ENCODE measurements around the gene MED4.

MED4 gene

GRCh38 chr13:48094781-48095502 lies at the start of gene MED4:
MED4 (minus strand) TSS chr13:48095104; CDS start chr13:48095078, 26 bp downstream.
- DNase-seq (ENCODE audit: low spot score): peak; percentile 99

- DNase-seq (ENCODE audit: low spot score): no peak
Observed at GRCh38 chr13:48144413-48145035, 49.6 kb upstream of the MED4 start.

GRCh38 chr13:48142436-48142835 lies 47.5 kb upstream of the MED4 start:
- DNase-seq (ENCODE audit: low spot score): no peak

GRCh38 chr13:48138270-48138669 lies 43.4 kb upstream of the MED4 start:
- no peak for DNase-seq (ENCODE audit: low spot score)

- DNase-seq (ENCODE audit: low spot score): no peak
Observed at GRCh38 chr13:48132961-48133360, 38.1 kb upstream of the MED4 start.

- DNase-seq (ENCODE audit: low spot score): no peak
Observed at GRCh38 chr13:48131533-48131932, 36.6 kb upstream of the MED4 start.

GRCh38 chr13:48126944-48127830 lies 32.3 kb upstream of the MED4 start:
- DNase-seq (ENCODE audit: low spot score): peak; percentile 73

GRCh38 chr13:48125794-48126228 lies 30.9 kb upstream of the MED4 start:
- DNase-seq (ENCODE audit: low spot score): peak; percentile 24

GRCh38 chr13:48123812-48124211 lies 28.9 kb upstream of the MED4 start:
- DNase-seq (ENCODE audit: low spot score): no peak

GRCh38 chr13:48121733-48122132 lies 26.8 kb upstream of the MED4 start:
- peak; percentile 19 for DNase-seq (ENCODE audit: low spot score)

GRCh38 chr13:48120241-48120640 lies 25.3 kb upstream of the MED4 start:
- no peak for DNase-seq (ENCODE audit: low spot score)

- no peak for DNase-seq (ENCODE audit: low spot score)
Observed at GRCh38 chr13:48118030-48118429, 23.1 kb upstream of the MED4 start.

GRCh38 chr13:48116808-48117207 lies 21.9 kb upstream of the MED4 start:
- no peak for DNase-seq (ENCODE audit: low spot score)

GRCh38 chr13:48113756-48114130 lies 18.8 kb upstream of the MED4 start:
- DNase-seq (ENCODE audit: low spot score): no peak

GRCh38 chr13:48112896-48113755 lies 18.2 kb upstream of the MED4 start:
- no peak for DNase-seq (ENCODE audit: low spot score)

- no peak for DNase-seq (ENCODE audit: low spot score)
Observed at GRCh38 chr13:48110931-48111721, 16.2 kb upstream of the MED4 start.

- no peak for DNase-seq (ENCODE audit: low spot score)
Observed at GRCh38 chr13:48110132-48110868, 15.4 kb upstream of the MED4 start.

GRCh38 chr13:48108106-48108505 lies 13.2 kb upstream of the MED4 start:
- DNase-seq (ENCODE audit: low spot score): no peak

GRCh38 chr13:48097793-48098192 lies 2.9 kb upstream of the MED4 start:
- DNase-seq (ENCODE audit: low spot score): no peak

GRCh38 chr13:48096670-48097069 lies 1.8 kb upstream of the MED4 start:
- DNase-seq (ENCODE audit: low spot score): no peak
